ENCODE measurements around the gene TECTA. TPM values are rescaled to one million over a fixed set of nuclear protein-coding genes. Genes with fewer than 3 reads are reported as not detected.

TECTA gene
- polyA plus RNA-seq, 1 of the 3 experiments (the other 2 are of a cell fraction) = 0.58 TPM

GRCh38 chr11:121194731-121195596, 93.9 kb downstream of the TECTA start (continued):
- TF ChIP-seq RFX5 (IDR thresholded peaks at IDR 0.05; ENCODE audit: low read length) (no peak), ELF1 (IDR thresholded peaks at IDR 0.05) (no peak), FOXJ3 (CRISPR knock-in tag; IDR thresholded peaks at IDR 0.05) (no peak)
- TF ChIP-seq, protein P1, sequence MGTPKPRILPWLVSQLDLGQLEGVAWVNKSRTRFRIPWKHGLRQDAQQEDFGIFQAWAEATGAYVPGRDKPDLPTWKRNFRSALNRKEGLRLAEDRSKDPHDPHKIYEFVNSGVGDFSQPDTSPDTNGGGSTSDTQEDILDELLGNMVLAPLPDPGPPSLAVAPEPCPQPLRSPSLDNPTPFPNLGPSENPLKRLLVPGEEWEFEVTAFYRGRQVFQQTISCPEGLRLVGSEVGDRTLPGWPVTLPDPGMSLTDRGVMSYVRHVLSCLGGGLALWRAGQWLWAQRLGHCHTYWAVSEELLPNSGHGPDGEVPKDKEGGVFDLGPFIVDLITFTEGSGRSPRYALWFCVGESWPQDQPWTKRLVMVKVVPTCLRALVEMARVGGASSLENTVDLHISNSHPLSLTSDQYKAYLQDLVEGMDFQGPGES (IDR thresholded peaks at IDR 0.05; ENCODE audit: low read depth, low read length) = no peak
- TF ChIP-seq, protein P2, sequence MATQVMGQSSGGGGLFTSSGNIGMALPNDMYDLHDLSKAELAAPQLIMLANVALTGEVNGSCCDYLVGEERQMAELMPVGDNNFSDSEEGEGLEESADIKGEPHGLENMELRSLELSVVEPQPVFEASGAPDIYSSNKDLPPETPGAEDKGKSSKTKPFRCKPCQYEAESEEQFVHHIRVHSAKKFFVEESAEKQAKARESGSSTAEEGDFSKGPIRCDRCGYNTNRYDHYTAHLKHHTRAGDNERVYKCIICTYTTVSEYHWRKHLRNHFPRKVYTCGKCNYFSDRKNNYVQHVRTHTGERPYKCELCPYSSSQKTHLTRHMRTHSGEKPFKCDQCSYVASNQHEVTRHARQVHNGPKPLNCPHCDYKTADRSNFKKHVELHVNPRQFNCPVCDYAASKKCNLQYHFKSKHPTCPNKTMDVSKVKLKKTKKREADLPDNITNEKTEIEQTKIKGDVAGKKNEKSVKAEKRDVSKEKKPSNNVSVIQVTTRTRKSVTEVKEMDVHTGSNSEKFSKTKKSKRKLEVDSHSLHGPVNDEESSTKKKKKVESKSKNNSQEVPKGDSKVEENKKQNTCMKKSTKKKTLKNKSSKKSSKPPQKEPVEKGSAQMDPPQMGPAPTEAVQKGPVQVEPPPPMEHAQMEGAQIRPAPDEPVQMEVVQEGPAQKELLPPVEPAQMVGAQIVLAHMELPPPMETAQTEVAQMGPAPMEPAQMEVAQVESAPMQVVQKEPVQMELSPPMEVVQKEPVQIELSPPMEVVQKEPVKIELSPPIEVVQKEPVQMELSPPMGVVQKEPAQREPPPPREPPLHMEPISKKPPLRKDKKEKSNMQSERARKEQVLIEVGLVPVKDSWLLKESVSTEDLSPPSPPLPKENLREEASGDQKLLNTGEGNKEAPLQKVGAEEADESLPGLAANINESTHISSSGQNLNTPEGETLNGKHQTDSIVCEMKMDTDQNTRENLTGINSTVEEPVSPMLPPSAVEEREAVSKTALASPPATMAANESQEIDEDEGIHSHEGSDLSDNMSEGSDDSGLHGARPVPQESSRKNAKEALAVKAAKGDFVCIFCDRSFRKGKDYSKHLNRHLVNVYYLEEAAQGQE (IDR thresholded peaks at IDR 0.05; ENCODE audit: low read depth, low read length) = no peak

DNA sequence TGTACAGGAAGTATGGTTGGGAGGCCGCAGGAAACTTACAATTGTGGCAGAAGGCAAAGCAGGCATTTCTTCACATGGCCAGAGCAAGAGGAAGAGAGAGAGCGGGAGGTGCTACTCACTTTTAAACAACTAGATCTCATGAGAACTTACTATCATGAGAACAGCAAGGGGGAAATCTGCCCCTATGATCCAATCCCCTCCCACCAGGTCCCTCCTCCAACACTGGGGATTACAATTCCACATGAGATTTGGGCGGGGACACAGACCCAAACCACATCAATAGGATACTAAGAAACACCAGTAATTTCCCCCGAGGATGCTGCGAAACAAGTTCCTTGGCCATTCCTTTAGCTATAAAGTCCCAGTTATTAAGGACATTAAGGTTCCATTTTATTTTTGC, 97.4 kb downstream of the TECTA start:
- ChIA-PET CTCF (interaction anchor here (0.7 to 1.6 kb wide), 4 partner anchors 33 to 687 kb away, joined by 3 to 5 read pairs (median 3); partner anchors contain the start of gene GRIK4), POLR2A (no interaction called here)
- Histone ChIP-seq H3F3A (replicated peaks; ENCODE audit: insufficient read depth) (no peaks in the 10 kb centered on the region), H3K4me3 (ENCODE audit: low read depth in 2 of 2, low read length in 1 of 2) (no peak overlapping the region), H3K9me3 (no peaks in the 10 kb centered on the region), H3K27me3 (ENCODE audit: insufficient read depth) (no peaks in the 10 kb centered on the region; the same call in 1 of the 2 replicates), H2AFZ (ENCODE audit: low read depth) (no peak overlapping the region), H3K27ac (ENCODE audit: low read depth in 2 of 2, low read length in 1 of 2) (no peak overlapping the region), H3K9ac (no peak overlapping the region), H3K36me3 (replicated peaks in 1 of 2; ENCODE audit: control insufficient read depth in 1 of 2, insufficient read depth in 2 of 2, low read length in 1 of 2) (no peaks in the 10 kb centered on the region), H3K9me2 (no peaks in the 10 kb centered on the region), H4K20me1 (ENCODE audit: insufficient read depth) (no peaks in the 10 kb centered on the region), H3K79me2 (ENCODE audit: insufficient read depth) (no peaks in the 10 kb centered on the region), H3K4me2 (no peak overlapping the region), H3K4me1 (ENCODE audit: control insufficient read depth in 1 of 2, insufficient read depth in 2 of 2, low read depth in 1 of 2, low read length in 1 of 2) (peaks cover 0 to 2% of the 10 kb centered on the region in 2 experiments; a peak in 2 of 4 replicates)
- DNase-seq = no peak
- WGBS (ENCODE audit: low lambda C conversion rate) = 59% methylated on average over 5 of the region's 5 CpGs
- TF ChIP-seq JUND (IDR thresholded peaks at IDR 0.05) = no peak
- TF ChIP-seq FOSL2 (IDR thresholded peaks at IDR 0.05; ENCODE audit: borderline replicate concordance, low read depth) = no peak
- TF ChIP-seq MEF2A (IDR thresholded peaks at IDR 0.05; ENCODE audit: borderline replicate concordance, low read depth) = no peak
- no peak for TF ChIP-seq MAX (IDR thresholded peaks at IDR 0.05; ENCODE audit: low read depth)
- TF ChIP-seq, protein P1 (IDR thresholded peaks at IDR 0.05; ENCODE audit: low read depth, low read length) = no peak
- TF ChIP-seq USF1 (IDR thresholded peaks at IDR 0.05; ENCODE audit: borderline replicate concordance, low read depth) = no peak
- no peak for TF ChIP-seq PBX3 (IDR thresholded peaks at IDR 0.05)
- TF ChIP-seq NRF1 (IDR thresholded peaks at IDR 0.05; ENCODE audit: low read depth, low read length) = no peak
- TF ChIP-seq RFX5 (IDR thresholded peaks at IDR 0.05; ENCODE audit: low read length) = no peak
